ENCODE data around the gene TWF1.

DNA sequence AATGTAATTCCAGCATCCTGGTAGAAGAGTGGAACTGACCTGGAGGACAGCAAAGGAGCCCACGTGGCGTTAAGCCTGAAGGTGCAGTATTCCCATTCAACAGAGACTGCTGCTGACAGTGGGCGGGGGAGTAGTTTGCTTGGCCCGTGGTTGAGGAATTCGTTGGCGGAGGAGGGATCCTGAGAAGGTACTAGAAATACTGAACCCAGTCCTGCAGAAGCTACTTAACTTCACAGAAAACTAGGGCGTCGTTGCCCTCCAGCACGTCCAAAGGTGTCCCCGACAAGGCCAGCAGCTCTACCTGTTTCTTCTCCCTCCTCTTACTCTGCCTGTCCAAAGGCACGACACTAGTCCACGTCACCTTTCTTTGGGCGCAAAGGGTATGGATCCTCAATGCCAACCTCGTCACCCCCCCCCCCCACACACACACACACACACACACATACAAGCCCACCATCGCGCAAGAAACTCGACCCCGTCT is 47.8 kb downstream of the TWF1 start:
- TF ChIP-seq POLR2AphosphoS5 (IDR thresholded peaks at IDR 0.05): no peak
- TF ChIP-seq, protein P1, sequence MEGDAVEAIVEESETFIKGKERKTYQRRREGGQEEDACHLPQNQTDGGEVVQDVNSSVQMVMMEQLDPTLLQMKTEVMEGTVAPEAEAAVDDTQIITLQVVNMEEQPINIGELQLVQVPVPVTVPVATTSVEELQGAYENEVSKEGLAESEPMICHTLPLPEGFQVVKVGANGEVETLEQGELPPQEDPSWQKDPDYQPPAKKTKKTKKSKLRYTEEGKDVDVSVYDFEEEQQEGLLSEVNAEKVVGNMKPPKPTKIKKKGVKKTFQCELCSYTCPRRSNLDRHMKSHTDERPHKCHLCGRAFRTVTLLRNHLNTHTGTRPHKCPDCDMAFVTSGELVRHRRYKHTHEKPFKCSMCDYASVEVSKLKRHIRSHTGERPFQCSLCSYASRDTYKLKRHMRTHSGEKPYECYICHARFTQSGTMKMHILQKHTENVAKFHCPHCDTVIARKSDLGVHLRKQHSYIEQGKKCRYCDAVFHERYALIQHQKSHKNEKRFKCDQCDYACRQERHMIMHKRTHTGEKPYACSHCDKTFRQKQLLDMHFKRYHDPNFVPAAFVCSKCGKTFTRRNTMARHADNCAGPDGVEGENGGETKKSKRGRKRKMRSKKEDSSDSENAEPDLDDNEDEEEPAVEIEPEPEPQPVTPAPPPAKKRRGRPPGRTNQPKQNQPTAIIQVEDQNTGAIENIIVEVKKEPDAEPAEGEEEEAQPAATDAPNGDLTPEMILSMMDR (IDR thresholded peaks at IDR 0.05): no peak
- TF ChIP-seq POLR2A (IDR thresholded peaks at IDR 0.05): no peak
- TF ChIP-seq EP300 (IDR thresholded peaks at IDR 0.05): no peak
